Uterus (tissue), 4 donors: ENCODE results near the gene ZDHHC22. TPM values are rescaled to one million over a fixed set of nuclear protein-coding genes. Genes with fewer than 3 reads are reported as not detected.
A peak's percentile ranks its signal among the peaks of the same experiment; 100 is the strongest.

Experiments used
- DNase-seq, 2 donors: peaks; one replicate each; pipeline ENCODE4 v3.0.0-alpha.2; 2019 to 2020
- H3K27ac ChIP-seq, 2 donors: fragments of 200-600 bp; sonication (generic); 1 replicate in 1 of 2; 2 replicates in 1 of 2; pipeline ENCODE4 v1.5.1; 2016 to 2018
- H3K27me3 ChIP-seq, 2 donors: fragments of 200-600 bp; sonication (generic); one replicate each; pipeline ENCODE4 v1.5.1; 2018 to 2019; ENCODE audit warnings: control low read depth in 1 of 2
- H3K36me3 ChIP-seq, 2 donors: fragments of 200-600 bp; sonication (generic); one replicate each; pipeline ENCODE4 v1.5.1; 2019; ENCODE audit warnings: control low read depth in 1 of 2
- H3K4me1 ChIP-seq, 2 donors: fragments of 200-600 bp; sonication (generic); one replicate each; pipeline ENCODE4 v1.5.1; 2018 to 2019; ENCODE audit warnings: control low read depth in 1 of 2
- H3K4me3 ChIP-seq, 2 donors: fragments of 200-600 bp; sonication (generic); 1 replicate in 1 of 2; 2 replicates in 1 of 2; pipeline ENCODE4 v1.5.1; 2018 to 2019; ENCODE audit warnings: mild to moderate bottlenecking in 1 of 2
- H3K9me3 ChIP-seq, 2 donors: fragments of 200-600 bp; sonication (generic); one replicate each; pipeline ENCODE4 v1.5.1; 2019; ENCODE audit warnings: control low read depth in 1 of 2
- CTCF ChIP-seq, 4 experiments: fragments of 200-600 bp in 2 of 4; fragments of 450-650 bp in 2 of 4; sonication (generic) in 2 of 4; IDR thresholded peaks; one replicate each; pipeline ENCODE4 v1.5.1; 2016 to 2019; ENCODE audit warnings: antibody characterized with exemption in 4 of 4, mild to moderate bottlenecking in 2 of 4, moderate library complexity in 1 of 4
- POLR2A ChIP-seq, 2 donors: fragments of 450-650 bp; IDR thresholded peaks; one replicate each; pipeline ENCODE4 v1.6.1; 2016; ENCODE audit warnings: antibody characterized with exemption in 2 of 2, mild to moderate bottlenecking in 1 of 2, moderate library complexity in 1 of 2
- intact Hi-C: fragments of 100-400 bp; cut with DNase I; formaldehyde crosslinking; loops from one replicate; pipeline ENCODE4 v1.15.1; 2023; ENCODE audit warnings: low total_unique reads
- total RNA-seq, 4 donors: library from RNA; depleted of rRNA in 3 of 4; stranded (reverse); fragments of >200 nt in 3 of 4; gene quantifications; one replicate each; pipeline versions ENCODE4 v1.1.0 to v1.2.4, GENCODE V29; 2014 to 2023
- donor health status: DM: yes; HTN: yes; CAD: no.

Gene ZDHHC22
- total RNA-seq, 4 donors from 2014 or later = not detected

GRCh38 chr14:77143071-77143470 lies 1.5 kb upstream of the ZDHHC22 start:
- peaks cover 0 to 14% of the 10 kb centered on the region in 2 donors for H3K4me1 ChIP-seq
- H3K27me3 ChIP-seq = peaks cover 0 to 36% of the 10 kb centered on the region in 2 donors
- H3K9me3 ChIP-seq = no peaks in the 10 kb centered on the region
- intact Hi-C loops = no loop called here
- TF ChIP-seq CTCF (IDR thresholded peaks at IDR 0.05) = no peak
- TF ChIP-seq POLR2A (IDR thresholded peaks at IDR 0.05) = no peak
- no peak overlapping the region for H3K27ac ChIP-seq
- H3K36me3 ChIP-seq = no peaks in the 10 kb centered on the region
- DNase-seq = no peak
- no peak overlapping the region for H3K4me3 ChIP-seq

- intact Hi-C loops = no loop called here
- peaks cover 0 to 41% of the 10 kb centered on the region in 2 donors for H3K27me3 ChIP-seq
Observed at GRCh38 chr14:77142005-77142800, 612 bp upstream of the ZDHHC22 start.

GRCh38 chr14:77140359-77141213 lies 1.0 kb downstream of the ZDHHC22 start:
- Histone ChIP-seq H3K4me3 (peak overlapping the region in 1 of 2 donors; percentile 20), H3K27me3 (peaks cover 0 to 40% of the 10 kb centered on the region in 2 donors), H3K27ac (no peak overlapping the region), H3K36me3 (no peaks in the 10 kb centered on the region), H3K9me3 (no peaks in the 10 kb centered on the region), H3K4me1 (peaks cover 0 to 14% of the 10 kb centered on the region in 2 donors)
- TF ChIP-seq CTCF (IDR thresholded peaks at IDR 0.05) = no peak
- no peak for TF ChIP-seq POLR2A (IDR thresholded peaks at IDR 0.05)
- intact Hi-C loops = no loop called here
- DNase-seq = no peak

More at GRCh38 chr14:77142005-77142800, 612 bp upstream of the ZDHHC22 start:
- Histone ChIP-seq H3K27ac (no peak overlapping the region), H3K4me3 (no peak overlapping the region), H3K9me3 (no peaks in the 10 kb centered on the region), H3K4me1 (peaks cover 0 to 14% of the 10 kb centered on the region in 2 donors), H3K36me3 (no peaks in the 10 kb centered on the region)
- DNase-seq = no peak
- TF ChIP-seq CTCF (IDR thresholded peaks at IDR 0.05) (no peak), POLR2A (IDR thresholded peaks at IDR 0.05) (no peak)

- H3K9me3 ChIP-seq = no peaks in the 10 kb centered on the region
- H3K4me3 ChIP-seq = no peak overlapping the region
- H3K27ac ChIP-seq = no peak overlapping the region
- TF ChIP-seq CTCF (IDR thresholded peaks at IDR 0.05) (no peak), POLR2A (IDR thresholded peaks at IDR 0.05) (no peak)
- peaks cover 0 to 14% of the 10 kb centered on the region in 2 donors for H3K4me1 ChIP-seq
- DNase-seq = no peak
- intact Hi-C loops = no loop called here
- H3K36me3 ChIP-seq = no peaks in the 10 kb centered on the region
- H3K27me3 ChIP-seq = peaks cover 0 to 35% of the 10 kb centered on the region in 2 donors
Observed at GRCh38 chr14:77139540-77140358, 1.8 kb downstream of the ZDHHC22 start.
